KBM-7 (cell line): ENCODE data around the gene COQ7.

Experiments used
- DNase-seq: peaks from one replicate; pipeline ENCODE4 v3.0.0-alpha.2; 2015
- in situ Hi-C: fragments of 300-500 bp; cut with MboI; formaldehyde crosslinking; loops from 2 replicates; pipeline ENCODE4 v1.14.3; 2020; ENCODE audit warnings: low sequenced_read_pairs, low pct_unique_long_range_greater_than_20kb, mixed read lengths

The COQ7 gene

GRCh38 chr16:19067349-19068236, at the start of gene COQ7:
TSS of gene COQ7 (plus strand) at chr16:19067614. CDS start at chr16:19067665, 51 bp downstream.
- in situ Hi-C loops: no loop called here

GRCh38 chr16:19020689-19021088, 46.7 kb upstream of the COQ7 start:
- DNase-seq: no peak
- in situ Hi-C loops: no loop called here

More at GRCh38 chr16:19067349-19068236, at the start of gene COQ7:
- peak; percentile 99 for DNase-seq

DNA sequence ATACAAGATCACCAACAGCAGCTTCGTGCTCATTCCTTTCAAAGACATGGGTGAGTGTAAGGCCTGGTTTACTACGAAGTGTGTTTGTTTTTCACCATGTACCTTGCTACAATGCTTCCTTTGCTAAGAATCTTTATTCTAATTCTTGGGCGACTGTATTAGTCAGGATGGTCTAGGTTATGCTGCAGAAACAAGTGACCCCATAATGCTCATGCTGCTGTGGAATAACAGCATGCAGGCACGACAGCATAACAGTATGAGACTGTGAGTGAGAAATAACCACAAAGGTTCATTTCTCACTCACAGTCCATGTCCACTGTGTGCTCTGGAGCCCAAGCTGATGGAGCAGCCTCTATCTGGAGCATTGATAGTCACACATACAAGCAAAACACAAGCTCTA, 45.7 kb upstream of the COQ7 start:
- in situ Hi-C loops: no loop called here
- no peak for DNase-seq

- no peak for DNase-seq
- in situ Hi-C loops: no loop called here
Observed at GRCh38 chr16:19027416-19027815, 40.0 kb upstream of the COQ7 start.

GRCh38 chr16:19029980-19030379, 37.4 kb upstream of the COQ7 start:
- no peak for DNase-seq
- in situ Hi-C loops: no loop called here

DNA sequence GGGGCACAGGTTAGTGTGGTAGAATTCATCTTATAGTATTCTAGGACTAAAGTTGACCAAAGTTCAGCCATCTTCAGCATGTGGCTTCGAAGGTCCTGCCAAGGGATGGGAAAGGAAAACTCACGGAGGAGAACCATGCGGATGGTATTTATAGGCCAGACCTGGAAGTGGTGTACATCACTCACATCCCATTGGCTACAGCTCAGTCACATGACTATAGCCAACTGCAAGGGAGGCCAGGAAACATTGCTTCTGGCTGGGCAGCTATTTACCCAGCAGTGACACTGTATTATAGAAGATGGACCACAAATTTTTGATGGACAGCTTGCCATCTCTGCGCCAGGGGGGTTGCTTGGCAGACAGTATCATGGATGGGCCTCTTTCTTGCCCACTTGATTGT, 35.7 kb upstream of the COQ7 start:
- in situ Hi-C loops: no loop called here
- DNase-seq: no peak

DNA sequence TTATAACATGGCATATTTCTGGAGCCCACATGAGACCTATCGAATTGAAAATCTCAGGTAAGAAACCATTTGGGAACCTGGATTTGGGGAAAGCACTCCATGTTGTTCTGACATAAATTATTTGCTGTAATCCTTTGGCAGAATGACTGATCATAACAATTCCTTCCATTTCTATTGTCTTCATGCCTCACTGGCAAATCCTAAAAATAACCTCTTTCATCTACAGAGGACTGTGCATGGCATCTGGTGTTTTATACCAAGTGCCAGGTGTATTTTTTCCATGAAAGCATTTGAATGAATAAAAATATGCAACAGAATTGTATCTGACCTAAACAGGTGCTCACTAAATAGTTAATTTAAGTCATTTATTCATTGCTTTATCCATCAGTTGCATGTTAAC, 33.7 kb upstream of the COQ7 start:
- no peak for DNase-seq
- in situ Hi-C loops: no loop called here

DNA sequence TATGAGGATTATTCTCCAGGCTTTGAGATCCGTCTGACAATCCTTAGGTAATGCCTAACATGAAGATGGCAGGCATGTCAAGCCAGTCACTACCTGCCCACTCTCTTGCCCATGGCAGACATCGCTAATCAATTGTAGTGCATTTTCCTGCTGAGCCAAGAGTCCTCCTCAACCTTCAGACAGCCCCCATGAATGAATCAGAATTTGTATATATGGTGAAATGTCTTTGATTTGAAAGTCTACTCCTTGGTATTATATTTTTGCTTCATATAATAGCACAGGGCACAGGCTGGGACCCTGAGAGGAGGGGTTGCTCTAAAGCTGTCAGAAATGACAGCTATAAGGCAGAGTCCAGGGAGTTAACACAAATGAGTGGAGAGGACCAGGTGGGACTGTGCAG, 27.0 kb upstream of the COQ7 start:
- no peak for DNase-seq

GRCh38 chr16:19044769-19045168, 22.6 kb upstream of the COQ7 start:
- in situ Hi-C loops: no loop called here
- no peak for DNase-seq

More for the DNA sequence above, 27.0 kb upstream of the COQ7 start:
- in situ Hi-C loops: no loop called here

DNA sequence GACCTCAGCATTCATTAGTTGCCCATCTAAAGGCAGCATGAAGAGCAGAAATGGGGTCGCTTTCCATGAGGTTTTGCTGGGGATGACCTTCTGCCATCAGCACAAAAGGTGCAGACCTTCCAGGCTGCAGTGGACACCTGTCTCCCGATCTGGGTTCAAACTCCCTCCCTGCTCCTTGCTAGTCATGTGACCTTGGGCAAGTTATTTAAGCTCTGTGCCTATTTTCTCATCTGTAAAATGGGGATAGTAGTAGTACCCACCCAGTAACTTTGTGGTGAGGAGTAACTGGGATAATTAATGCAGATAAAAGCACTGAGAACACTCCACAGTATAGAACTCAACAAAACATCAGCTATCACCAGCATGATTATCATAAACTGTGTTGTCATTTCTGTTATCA, 21.4 kb upstream of the COQ7 start:
- DNase-seq: no peak
- in situ Hi-C loops: no loop called here

- DNase-seq: no peak
- in situ Hi-C loops: no loop called here
Observed at GRCh38 chr16:19062706-19063105, 4.7 kb upstream of the COQ7 start.

- in situ Hi-C loops: no loop called here
- DNase-seq: no peak
Observed at GRCh38 chr16:19066988-19067348, 446 bp upstream of the COQ7 start.

DNA sequence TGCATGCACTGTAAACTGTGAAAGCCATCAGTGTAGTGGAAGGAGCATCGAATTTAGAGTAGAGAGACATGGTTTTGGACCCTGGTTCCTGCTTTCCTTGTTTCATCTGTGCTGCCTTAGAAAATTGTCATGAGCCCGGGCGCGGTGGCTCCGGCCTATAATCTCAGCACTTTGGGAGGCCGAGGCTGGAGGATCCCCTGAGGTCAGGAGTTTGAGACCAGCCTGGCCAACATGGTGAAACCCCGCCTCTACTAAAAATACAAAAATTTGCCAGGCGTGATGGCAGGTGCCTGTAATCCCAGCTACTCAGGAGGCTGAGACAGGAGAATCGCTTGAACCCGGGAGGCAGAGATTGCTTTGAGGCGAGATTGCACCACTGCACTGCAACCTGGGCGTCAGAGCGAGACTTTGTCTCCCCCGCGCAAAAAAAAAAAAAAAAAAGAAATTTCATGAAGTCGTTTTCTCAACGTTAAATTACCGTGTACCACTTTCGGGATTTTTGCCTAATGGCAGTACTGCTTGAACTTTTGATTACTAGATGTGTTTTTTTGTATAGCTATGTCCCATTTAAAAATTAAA, 912 bp downstream of the COQ7 start:
- in situ Hi-C loops: no loop called here
- DNase-seq: no peak

DNA sequence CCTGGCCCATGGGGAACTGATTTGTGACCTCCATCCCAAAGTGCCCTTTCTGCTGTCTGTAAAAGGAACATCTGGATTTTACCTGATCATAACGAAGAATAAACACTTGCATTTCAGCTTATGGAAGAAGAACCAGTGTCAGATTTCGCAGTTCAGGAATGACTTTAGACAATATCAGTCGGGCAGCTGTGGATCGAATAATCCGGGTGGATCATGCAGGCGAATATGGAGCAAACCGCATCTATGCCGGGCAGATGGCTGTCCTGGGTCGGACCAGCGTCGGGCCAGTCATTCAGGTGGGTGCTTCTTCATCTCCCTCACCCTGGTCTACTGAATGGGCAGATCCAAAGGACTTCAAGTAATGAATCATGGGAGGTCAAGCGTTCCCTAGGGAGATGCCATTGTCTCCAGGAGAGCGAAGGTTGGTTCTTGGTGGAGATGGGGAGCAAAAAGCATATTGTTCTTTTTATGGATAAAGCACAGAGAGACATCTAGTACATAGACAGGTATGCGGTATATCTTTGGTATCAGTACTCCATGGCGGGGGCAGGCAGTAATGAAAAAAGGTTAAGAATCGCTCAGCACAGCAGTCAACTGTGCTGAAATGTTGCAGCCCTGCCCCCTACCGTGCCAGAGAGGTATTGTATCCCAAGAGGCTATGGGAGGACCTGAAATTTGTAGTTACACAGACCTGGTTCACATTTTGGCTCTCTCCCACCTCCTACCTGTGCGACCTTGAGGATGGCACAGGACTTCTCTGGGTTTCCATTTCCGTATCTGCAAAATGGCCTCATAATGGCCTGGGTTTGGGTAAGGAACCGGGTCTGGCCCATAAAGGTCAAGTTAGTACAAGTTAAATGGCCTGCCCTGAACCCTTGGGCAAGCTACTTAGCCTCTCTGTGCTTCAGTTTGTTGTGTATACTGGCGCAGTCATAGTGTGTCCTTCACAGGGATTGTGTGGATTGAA, 4.7 kb downstream of the COQ7 start:
- in situ Hi-C loops: no loop called here
- DNase-seq: peak; percentile 55

GRCh38 chr16:19073344-19073743, 5.9 kb downstream of the COQ7 start:
- in situ Hi-C loops: no loop called here

GRCh38 chr16:19073863-19074262, 6.4 kb downstream of the COQ7 start:
- no peak for DNase-seq
- in situ Hi-C loops: no loop called here

More at GRCh38 chr16:19073344-19073743, 5.9 kb downstream of the COQ7 start:
- DNase-seq: no peak

DNA sequence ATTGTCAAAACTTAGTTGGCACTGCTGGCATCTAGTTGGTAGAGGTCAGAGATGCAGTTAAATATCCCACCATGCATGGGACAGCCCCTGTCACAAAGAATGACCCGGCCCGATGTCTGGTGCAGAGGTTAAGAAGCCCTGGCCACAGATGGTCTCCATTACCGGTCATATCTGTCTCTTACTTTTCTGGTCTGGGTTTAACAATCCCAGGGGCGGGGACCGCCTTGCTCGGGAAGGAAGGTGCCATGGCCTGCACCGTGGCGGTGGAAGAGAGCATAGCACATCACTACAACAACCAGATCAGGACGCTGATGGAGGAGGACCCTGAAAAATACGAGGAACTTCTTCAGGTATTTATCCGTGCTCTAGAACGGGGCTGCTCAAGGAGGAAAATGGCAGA, 8.1 kb downstream of the COQ7 start:
- in situ Hi-C loops: no loop called here
- DNase-seq: no peak

- in situ Hi-C loops: no loop called here
- no peak for DNase-seq
Observed at GRCh38 chr16:19077879-19078278, 10.5 kb downstream of the COQ7 start.

- in situ Hi-C loops: no loop called here
- DNase-seq: no peak
Observed at GRCh38 chr16:19083670-19084069, 16.3 kb downstream of the COQ7 start.

DNA sequence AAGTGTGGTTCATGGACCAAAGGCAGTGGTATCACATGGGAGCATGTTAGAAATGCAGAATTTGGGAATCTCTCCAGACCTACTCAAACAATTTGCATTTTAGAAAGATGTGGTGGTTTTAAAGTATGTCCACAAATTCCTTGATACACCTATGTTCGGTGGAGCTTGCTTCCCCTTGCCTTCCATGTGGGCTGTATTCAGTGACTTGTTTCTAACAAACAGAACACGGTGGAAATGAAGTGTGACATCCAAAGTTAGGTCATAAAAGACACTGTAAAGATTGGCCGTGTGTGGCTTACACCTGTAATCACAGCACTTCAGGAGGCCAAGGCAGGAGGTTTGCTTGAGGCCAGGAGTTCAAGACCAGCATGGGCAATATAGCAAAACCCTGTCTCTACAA, 16.7 kb downstream of the COQ7 start:
- DNase-seq: no peak
- in situ Hi-C loops: no loop called here
